HG02981 (cell line): ENCODE data around the gene SYNPO.

ENCODE experiments used
- ATAC-seq: cut with Tn5 transposase; IDR thresholded peaks from one replicate; pipeline ENCODE4 v1.9.1; 2021; ENCODE audit warnings: mild to moderate bottlenecking, moderate library complexity; ENCODE audit not compliant: unreplicated experiment

The SYNPO gene

DNA sequence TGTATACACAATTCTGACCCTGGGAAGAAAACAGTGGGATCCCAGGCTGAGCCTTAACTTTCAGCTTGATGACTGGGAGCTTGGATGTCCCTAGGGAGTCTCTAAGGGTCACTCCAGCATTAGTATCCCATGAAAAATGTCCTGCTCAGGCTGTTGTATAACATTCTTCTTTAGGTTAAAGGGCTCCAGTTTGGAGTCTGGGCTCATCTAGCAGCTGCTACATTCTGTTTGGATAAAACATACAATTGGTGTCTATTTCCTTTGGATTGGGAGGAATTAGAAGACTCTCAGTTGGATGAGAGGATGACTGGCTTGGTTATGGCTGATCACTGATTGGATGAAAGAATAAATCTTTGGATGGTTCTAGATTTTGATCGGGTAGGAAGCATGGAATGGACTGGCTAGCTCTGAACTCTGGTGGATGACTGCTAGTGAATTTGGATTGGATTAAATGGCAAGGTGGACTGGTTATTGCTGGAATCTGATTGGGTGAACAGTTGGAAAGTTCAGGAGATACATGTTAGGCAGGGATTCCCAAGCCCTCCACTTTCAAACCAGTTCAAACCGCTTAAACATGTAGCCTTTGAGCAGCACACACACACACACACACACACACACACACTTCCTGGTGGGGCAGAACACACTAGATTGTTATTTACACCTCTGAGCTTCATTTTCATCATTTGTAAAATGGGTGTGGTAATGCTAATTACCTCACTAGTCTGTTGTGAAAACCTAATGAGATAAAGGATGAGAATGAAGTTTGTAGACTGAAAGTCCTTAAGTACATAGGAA lies 13.5 kb downstream of the SYNPO start:
- ATAC-seq = no peak

DNA sequence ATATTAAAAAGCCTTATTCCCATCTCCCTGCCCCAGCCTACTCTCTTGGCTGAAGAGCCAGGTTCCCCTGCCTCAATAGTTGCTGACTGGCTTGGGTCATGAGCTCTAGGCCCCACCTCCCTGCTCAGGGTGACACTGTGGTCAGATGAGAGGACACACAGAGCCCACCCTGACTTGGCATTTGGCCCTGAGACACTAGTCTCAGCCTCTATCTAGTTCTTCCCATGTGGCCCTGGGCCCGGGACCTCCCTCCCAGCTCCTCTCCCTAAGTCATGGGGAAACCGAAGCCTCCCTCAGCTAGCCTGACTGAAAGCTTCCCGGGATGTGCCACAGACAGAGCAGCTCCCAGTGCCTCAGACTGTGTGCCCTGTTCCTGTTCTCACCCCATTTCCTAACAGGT lies 14.8 kb downstream of the SYNPO start:
- ATAC-seq = no peak

DNA sequence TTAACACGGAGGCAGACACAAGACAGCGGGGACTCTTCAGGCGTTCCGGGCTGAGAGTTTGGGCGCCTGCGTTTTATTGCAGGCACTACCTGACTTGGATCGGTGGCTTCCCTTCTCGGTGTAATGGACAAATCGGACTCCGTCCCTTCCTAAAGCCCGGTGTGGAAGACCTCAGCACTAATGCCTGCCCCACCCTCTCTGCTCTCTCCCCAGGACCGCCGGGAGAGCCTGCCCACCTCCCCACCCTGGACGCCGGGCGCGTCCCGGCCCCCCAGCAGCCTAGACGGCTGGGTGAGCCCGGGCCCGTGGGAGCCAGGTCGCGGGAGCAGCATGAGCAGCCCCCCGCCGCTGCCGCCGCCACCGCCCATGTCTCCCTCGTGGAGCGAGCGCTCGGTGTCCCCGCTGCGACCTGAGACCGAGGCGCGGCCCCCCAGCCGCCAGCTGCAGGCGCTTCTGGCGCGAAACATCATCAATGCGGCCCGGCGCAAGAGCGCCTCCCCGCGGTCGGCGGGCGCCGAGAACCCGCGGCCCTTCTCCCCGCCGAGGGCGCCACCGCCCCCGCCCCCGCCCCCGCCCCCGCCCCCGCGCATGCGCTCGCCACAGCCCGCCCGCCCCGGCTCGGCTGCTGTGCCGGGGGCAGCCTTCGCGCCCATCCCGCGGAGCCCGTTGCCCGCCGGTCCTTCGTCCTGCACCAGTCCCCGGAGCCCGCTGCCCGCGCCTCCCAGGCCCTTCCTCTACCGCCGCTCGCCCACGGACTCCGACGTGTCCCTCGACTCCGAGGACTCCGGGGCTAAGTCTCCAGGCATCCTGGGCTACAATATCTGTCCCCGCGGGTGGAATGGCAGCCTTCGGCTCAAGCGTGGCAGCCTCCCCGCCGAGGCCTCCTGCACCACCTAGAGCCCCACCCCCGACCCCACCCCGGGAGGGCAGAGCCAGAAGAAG lies 16.0 kb downstream of the SYNPO start:
- peak; percentile 77 for ATAC-seq

- ATAC-seq = no peak
Measured at GRCh38 chr5:150658121-150658520, 17.7 kb downstream of the SYNPO start.

DNA sequence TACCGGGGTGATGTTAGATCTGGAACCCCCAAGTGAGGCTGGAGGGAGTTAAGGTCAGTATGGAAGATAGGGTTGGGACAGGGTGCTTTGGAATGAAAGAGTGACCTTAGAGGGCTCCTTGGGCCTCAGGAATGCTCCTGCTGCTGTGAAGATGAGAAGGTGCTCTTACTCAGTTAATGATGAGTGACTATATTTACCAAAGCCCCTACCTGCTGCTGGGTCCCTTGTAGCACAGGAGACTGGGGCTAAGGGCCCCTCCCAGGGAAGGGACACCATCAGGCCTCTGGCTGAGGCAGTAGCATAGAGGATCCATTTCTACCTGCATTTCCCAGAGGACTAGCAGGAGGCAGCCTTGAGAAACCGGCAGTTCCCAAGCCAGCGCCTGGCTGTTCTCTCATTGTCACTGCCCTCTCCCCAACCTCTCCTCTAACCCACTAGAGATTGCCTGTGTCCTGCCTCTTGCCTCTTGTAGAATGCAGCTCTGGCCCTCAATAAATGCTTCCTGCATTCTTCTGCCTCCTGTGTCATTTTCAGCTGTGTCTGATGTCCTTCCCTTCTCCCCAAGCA lies 18.3 kb downstream of the SYNPO start:
- ATAC-seq = no peak

DNA sequence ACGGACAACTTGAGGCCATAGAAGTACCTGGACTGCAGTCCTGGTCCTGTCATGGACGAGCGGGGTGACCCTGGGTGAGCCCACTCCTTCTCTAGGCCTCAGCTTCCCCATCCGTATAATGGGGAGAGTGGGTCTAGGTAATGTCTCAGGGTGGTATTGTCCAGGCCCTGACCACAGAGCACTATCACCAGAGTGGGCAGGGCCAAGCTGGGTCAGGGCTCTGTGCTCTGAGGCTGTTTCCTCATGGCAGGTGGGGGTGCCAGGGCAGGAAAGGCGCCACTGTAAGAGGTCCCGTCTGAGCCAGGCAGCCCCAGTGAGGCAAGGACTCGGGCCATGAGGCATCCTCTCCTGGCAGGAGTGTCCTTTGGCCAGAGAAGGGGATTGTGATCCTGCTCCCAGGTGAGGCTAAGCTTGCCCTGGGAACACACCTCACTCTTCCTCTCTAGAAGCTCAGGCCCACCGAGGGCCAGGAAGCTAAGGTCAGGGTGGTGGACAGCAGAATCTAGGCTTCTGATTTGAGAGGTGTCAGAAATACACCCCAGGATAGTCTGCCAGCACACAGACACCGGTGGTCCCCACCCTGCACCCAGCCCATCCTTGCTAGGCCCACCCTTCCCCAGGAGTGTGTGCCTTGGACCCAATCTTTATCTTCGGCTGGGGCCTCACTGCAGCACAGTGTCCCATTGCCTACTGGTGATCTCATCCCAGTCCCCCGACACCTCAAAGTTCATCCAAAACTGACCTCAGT lies 19.1 kb downstream of the SYNPO start:
- no peak for ATAC-seq

DNA sequence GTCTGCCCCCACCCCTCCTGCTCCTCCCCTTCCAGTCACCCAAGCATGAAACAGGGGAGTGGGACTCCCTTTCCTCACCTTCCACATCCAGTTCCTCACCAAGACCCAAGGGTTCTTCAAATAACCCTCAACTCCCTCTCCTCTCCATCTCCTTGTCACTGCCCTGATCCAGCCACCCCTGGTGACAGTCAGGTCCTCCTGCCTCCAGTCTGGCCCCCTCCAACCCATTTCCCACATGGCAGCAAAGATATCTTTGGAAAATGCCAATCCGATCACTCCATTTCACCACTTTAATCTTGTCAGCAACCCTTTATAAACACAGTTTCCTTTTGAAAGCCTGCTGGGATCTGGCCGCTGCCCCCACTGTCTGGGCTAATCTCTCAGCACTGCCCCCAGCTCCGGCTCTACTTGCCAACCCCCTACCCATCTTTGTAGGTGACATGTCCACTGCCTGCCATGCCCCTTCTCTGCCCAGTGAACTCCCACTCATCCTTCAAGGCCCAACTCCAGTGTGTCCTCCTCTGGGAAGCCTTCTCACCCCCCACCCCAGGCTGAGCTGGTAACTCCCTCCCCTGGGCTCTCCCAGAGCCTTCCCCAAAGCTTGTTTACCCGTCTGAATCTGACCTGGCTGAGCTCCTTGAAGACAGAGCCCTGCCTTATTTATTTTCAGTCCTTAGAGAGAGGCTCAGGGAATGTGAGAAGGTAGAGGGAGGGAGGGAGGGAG lies 19.8 kb downstream of the SYNPO start:
- no peak for ATAC-seq

DNA sequence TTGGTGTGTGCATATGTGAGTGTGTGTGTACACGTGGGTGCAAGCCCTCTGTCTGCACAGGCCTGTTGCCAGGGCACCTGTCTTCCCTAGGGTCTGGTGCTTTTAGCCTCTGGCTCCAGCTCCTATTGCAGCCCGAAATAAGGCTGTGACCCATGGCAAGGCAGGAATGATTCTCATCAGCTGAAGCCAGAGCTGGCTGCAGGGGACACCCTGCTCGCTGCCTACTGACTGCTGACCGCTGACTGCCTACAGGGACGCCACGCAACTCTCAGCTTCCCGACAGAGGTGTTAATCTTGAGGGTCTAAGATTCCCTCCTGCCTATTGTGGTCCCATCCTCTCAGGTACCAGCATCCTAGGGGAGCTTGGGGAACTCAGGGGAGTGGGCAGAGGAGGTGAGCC lies 20.6 kb downstream of the SYNPO start, which contains the start of gene MYOZ3:
MYOZ3 (plus strand) TSS at position 166 of the 400 bp plus-strand sequence. CDS start 1,691 bp downstream, outside the sequence.
- no peak for ATAC-seq

GRCh38 chr5:150661821-150662596 lies 21.5 kb downstream of the SYNPO start:
- no peak for ATAC-seq

- ATAC-seq = no peak
Measured at GRCh38 chr5:150662731-150663516, 22.5 kb downstream of the SYNPO start.

DNA sequence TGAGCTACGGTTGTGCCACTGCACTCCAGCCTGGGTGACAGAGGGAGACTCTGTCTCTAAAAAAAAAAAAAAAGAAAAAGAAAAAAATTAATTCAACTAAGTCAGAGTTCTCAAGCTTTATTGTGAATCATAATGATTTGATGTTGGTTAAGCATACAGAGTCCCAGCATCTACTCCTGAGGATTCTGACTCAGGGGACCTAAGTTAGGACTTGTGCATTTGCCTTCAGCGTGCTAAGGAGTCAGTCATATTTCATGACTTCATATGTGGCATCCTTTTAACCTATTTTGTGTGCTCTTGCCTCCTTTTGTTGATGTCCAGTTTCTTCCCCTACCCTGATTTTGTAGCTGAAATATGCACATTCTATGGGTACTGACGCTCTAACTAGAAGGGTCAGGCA lies 23.5 kb downstream of the SYNPO start:
- ATAC-seq = no peak

GRCh38 chr5:150665044-150665443 lies 24.6 kb downstream of the SYNPO start:
- no peak for ATAC-seq

GRCh38 chr5:150670275-150670947 lies 30.0 kb downstream of the SYNPO start:
- ATAC-seq = no peak

DNA sequence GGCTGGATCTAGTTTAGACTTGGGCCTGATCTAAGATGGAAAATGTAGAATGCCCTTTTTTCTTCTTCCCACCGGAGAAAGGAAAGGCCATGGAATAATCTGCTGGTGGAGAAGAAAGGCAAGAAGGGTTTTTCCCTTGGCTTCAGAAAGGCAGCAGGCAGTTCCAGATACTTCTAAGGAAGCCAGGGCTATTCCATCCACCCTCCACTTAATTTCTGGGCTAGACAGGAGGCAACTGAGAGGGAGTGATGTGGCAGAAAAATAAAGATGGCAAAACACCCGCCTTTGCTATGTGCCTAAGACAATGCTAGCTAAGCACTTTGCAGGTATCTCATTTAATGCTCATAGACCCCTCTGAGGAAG lies 30.5 kb downstream of the SYNPO start:
- ATAC-seq = no peak

GRCh38 chr5:150671509-150672236 lies 31.2 kb downstream of the SYNPO start:
- ATAC-seq = no peak

DNA sequence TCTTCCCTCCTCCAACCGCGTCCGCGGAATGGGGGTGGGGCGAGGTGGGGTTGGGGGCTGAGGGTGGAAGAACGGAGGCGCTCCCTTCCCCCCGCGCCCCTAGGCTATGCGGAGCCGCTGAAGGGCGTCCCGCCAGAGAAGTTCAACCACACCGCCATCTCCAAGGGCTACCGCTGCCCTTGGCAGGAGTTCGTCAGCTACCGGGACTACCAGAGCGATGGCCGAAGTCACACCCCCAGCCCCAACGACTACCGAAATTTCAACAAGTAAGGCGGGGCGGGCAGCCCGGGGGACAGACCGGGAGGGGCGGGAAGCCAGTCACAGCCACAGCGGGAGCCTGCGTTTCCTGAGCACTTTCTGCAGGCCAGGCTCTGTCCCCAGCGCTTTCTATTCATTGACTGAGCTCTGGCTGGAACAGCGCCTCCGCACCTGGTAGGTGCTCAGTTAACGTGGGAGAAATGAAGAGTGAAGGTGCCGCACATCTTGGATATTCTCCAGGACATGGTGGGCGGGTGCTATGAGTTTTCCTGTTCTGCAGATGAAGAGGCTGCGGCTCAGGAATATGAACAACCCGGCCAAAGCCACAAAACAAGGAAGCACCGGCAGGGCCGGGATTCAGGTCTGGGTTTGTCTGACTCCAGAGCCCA lies 31.9 kb downstream of the SYNPO start:
- peak; percentile 42 for ATAC-seq

- ATAC-seq = peak; percentile 9
Measured at GRCh38 chr5:150672884-150673275, 32.4 kb downstream of the SYNPO start.
